GM12878 (cell line): ENCODE results near the gene HOATZ. TPM values are rescaled to one million over a fixed set of nuclear protein-coding genes. Genes with fewer than 3 reads are reported as not detected.

Source experiments
- ATAC-seq: fragments of 200-7000 bp; cut with Tn5 transposase; 3 replicates; pipeline ENCODE4 v1.9.1; 2020; ENCODE audit warnings: mild to moderate bottlenecking, moderate library complexity
- BruUV-seq: library from RNA; stranded (reverse); fragments of 400-500 nt; replicated peaks from 2 replicates; lab custom pipeline; 2021; lab: Mats Ljungman, UMichigan
- CTCF ChIA-PET: fragments of 300-600 bp; sonication (Branson Sonifier 250); formaldehyde crosslinking; extraction: SDS; loops from one replicate; lab custom pipeline; 2021; ENCODE audit warnings: inconsistent platforms; lab: Yijun Ruan, JAX
- POLR2A ChIA-PET: fragments of 350-600 bp; formaldehyde crosslinking; extraction: SDS; loops from one replicate; lab custom pipeline; 2021; ENCODE audit warnings: inconsistent platforms; lab: Charles Lee
- RAD21 ChIA-PET: fragments of 300-600 bp; sonication (Branson Sonifier 250); formaldehyde crosslinking; loops from one replicate; lab custom pipeline; 2023; ENCODE audit warnings: antibody characterized with exemption; ENCODE audit not compliant: unreplicated experiment; lab: Charles Lee
- SMC1A ChIA-PET: fragments of 300-600 bp; sonication (Branson Sonifier 250); formaldehyde crosslinking; loops from one replicate; lab custom pipeline; 2023; ENCODE audit not compliant: unreplicated experiment, uncharacterized antibody; lab: Charles Lee
- DNase-seq: peaks from one replicate; pipeline ENCODE4 v3.0.0-alpha.2; 2011; ENCODE audit warnings: low read depth, low spot score
- FAIRE-seq: peaks from 3 replicates; lab custom pipeline; 2011; peaks lifted over from hg19 to GRCh38; lab: Jason Lieb, UNC
- H2AFZ ChIP-seq: 2 replicates; pipeline ENCODE4 v1.6.0; 2011; ENCODE audit warnings: low read depth, low read length, control low read depth; ENCODE audit not compliant: control insufficient read depth
- H3K27ac ChIP-seq: 2 replicates; pipeline ENCODE4 v1.5.1; 2011; ENCODE audit warnings: control low read depth; ENCODE audit not compliant: control insufficient read depth, insufficient read depth
- H3K27me3 ChIP-seq, 2 experiments: replicated peaks in 1 of 2; 2 replicates each; pipeline versions ENCODE4 v1.6.0 to v1.6.1; 2011; ENCODE audit warnings: low read length in 1 of 2; ENCODE audit not compliant: control insufficient read depth in 2 of 2, insufficient read depth in 2 of 2
- H3K36me3 ChIP-seq, 2 experiments: 2 replicates each; pipeline ENCODE4 v1.5.1; 2011; ENCODE audit warnings: low read length in 1 of 2; ENCODE audit not compliant: control insufficient read depth in 2 of 2, insufficient read depth in 2 of 2
- H3K4me1 ChIP-seq: 2 replicates; pipeline ENCODE4 v1.6.1; 2011; ENCODE audit warnings: mild to moderate bottlenecking, low read length, moderate library complexity, mixed read lengths; ENCODE audit not compliant: control insufficient read depth, insufficient read depth
- H3K4me2 ChIP-seq: 2 replicates; pipeline ENCODE4 v1.6.0; 2011; ENCODE audit warnings: control low read depth; ENCODE audit not compliant: control insufficient read depth, insufficient read depth
- H3K4me3 ChIP-seq: fragments of 200-600 bp; sonication (generic); 2 replicates; pipeline ENCODE4 v1.5.1; 2016
- H3K79me2 ChIP-seq: 2 replicates; pipeline ENCODE4 v1.6.0; 2011; ENCODE audit warnings: low read length; ENCODE audit not compliant: control insufficient read depth, insufficient read depth
- H3K9ac ChIP-seq: 2 replicates; pipeline ENCODE4 v1.8.0; 2011; ENCODE audit warnings: low read length, control low read depth, mixed read lengths; ENCODE audit not compliant: control insufficient read depth, insufficient read depth
- H3K9me3 ChIP-seq: replicated peaks from 3 replicates; pipeline ENCODE4 v1.5.1; 2011; ENCODE audit warnings: mild to moderate bottlenecking, low read length; ENCODE audit not compliant: control insufficient read depth, insufficient read depth
- H4K20me1 ChIP-seq: 2 replicates; pipeline ENCODE4 v1.6.0; 2011; ENCODE audit not compliant: control insufficient read depth, insufficient read depth
- BCL11A ChIP-seq: IDR thresholded peaks from 2 replicates; pipeline ENCODE4 v1.6.1; 2011; ENCODE audit warnings: low read depth, low read length
- CBX5 ChIP-seq: sonication (generic); IDR thresholded peaks from 2 replicates; pipeline ENCODE4 v1.6.1; 2016; ENCODE audit warnings: low read depth, moderate library complexity, mild to moderate bottlenecking, inconsistent platforms
- CREB1 ChIP-seq: IDR thresholded peaks from 2 replicates; pipeline ENCODE4 v1.6.1; 2012; ENCODE audit warnings: low read depth, mild to moderate bottlenecking, inconsistent platforms
- CREM ChIP-seq: IDR thresholded peaks from 2 replicates; pipeline ENCODE4 v1.6.1; 2014; ENCODE audit warnings: antibody characterized with exemption, low read depth
- ELK1 ChIP-seq: IDR thresholded peaks from 2 replicates; pipeline ENCODE4 v1.6.1; 2012; ENCODE audit warnings: low read depth, low read length, improper control_type of control experiment
- FOXK2 ChIP-seq: fragments of 450-650 bp; IDR thresholded peaks from 2 replicates; pipeline ENCODE4 v1.6.1; 2017; ENCODE audit warnings: mild to moderate bottlenecking, moderate library complexity
- IKZF1 ChIP-seq: fragments of 450-650 bp; conservative IDR thresholded peaks from 2 replicates; pipeline ENCODE4 v1.6.1; 2017; ENCODE audit warnings: antibody characterized with exemption, mild to moderate bottlenecking
- IRF5 ChIP-seq: fragments of 450-650 bp; IDR thresholded peaks from 2 replicates; pipeline ENCODE4 v1.6.1; 2017; ENCODE audit warnings: borderline replicate concordance
- NR2C1 ChIP-seq: fragments of 450-650 bp; IDR thresholded peaks from 2 replicates; pipeline ENCODE4 v1.6.1; 2017; ENCODE audit warnings: antibody characterized with exemption, mild to moderate bottlenecking, moderate library complexity
- RB1 ChIP-seq: fragments of 450-650 bp; formaldehyde crosslinking; IDR thresholded peaks from 2 replicates; pipeline ENCODE4 v1.6.1; 2017; ENCODE audit warnings: mild to moderate bottlenecking, borderline replicate concordance
- SKIL ChIP-seq: fragments of 450-650 bp; IDR thresholded peaks from 2 replicates; pipeline ENCODE4 v1.6.1; 2017; ENCODE audit warnings: mild to moderate bottlenecking, low read depth, inconsistent platforms; ENCODE audit not compliant: poor library complexity, severe bottlenecking
- SP1 ChIP-seq: IDR thresholded peaks from one replicate; pipeline ENCODE4 v1.6.1; 2011; ENCODE audit warnings: low read depth, low read length
- STAT1 ChIP-seq: fragments of 450-650 bp; conservative IDR thresholded peaks from 2 replicates; pipeline ENCODE4 v1.6.1; 2014; ENCODE audit warnings: antibody characterized with exemption, mild to moderate bottlenecking
- ZNF207 ChIP-seq: fragments of 450-650 bp; IDR thresholded peaks from 2 replicates; pipeline ENCODE4 v1.6.1; 2014; ENCODE audit warnings: antibody characterized with exemption, mild to moderate bottlenecking, borderline replicate concordance
- WGBS: methylation state at CpG from one replicate; pipeline ENCODE4 v1.1.6; 2016; ENCODE audit warnings: low lambda C conversion rate; ENCODE audit not compliant: insufficient replicate concordance, insufficient coverage; ENCODE audit errors: missing lambda C conversion rate; 5-methylcytosine and 5-hydroxymethylcytosine counted together
- in situ Hi-C: fragments of 300-500 bp; cut with MboI; formaldehyde crosslinking; loops from 9 replicates; pipeline ENCODE4 v1.14.3; 2018; ENCODE audit warnings: mixed read lengths
- intact Hi-C: fragments of 100-400 bp; cut with micrococcal nuclease; formaldehyde crosslinking; loops from one replicate; pipeline ENCODE4 v1.14.2; 2022; ENCODE audit not compliant: unreplicated experiment
- polyA plus RNA-seq, 11 experiments: library from polyadenylated mRNA; depleted of rRNA in 4 of 11; unstranded in 6 of 11; stranded (reverse) in 5 of 11; fragments of >200 nt; fragmentation: Nextera tagmentation in 4 of 11; fragmentation: Illumina TruSeq in 1 of 11; extraction: Ambion mirVana in 4 of 11; extraction: Trizol in 1 of 11; gene quantifications; 1 replicate in 1 of 11; 2 replicates in 10 of 11; pipeline versions ENCODE4 v1.2.1 to v1.2.3, GENCODE V29; 2011 to 2016; ENCODE audit warnings: inconsistent platforms in 2 of 11, missing spikeins in 2 of 11, low read depth in 1 of 11
- total RNA-seq, 4 experiments: library from RNA; depleted of rRNA in 3 of 4; stranded (reverse); fragments of >200 nt in 3 of 4; fragmentation: Illumina TruSeq in 1 of 4; extraction: Trizol in 1 of 4; gene quantifications; 2 replicates each; pipeline versions ENCODE4 v1.2.1 to v1.2.3, GENCODE V29; 2013 to 2021

Gene HOATZ
- total and polyA plus RNA-seq, 10 of the 15 experiments (the other 5 are each of a cell fraction or from before 2014, with no cell fraction given) = 0.28 TPM; not detected in 9

GRCh38 chr11:111575740-111576139, 61.2 kb downstream of the HOATZ start:
- FAIRE-seq (no peak), ATAC-seq (no peak)
- Histone ChIP-seq H4K20me1 (no peaks in the 10 kb centered on the region), H3K36me3 (no peaks in the 10 kb centered on the region), H3K9me3 (no peaks in the 10 kb centered on the region), H3K27ac (no peak overlapping the region)
- BruUV-seq = no TSS peak
- SMC1A ChIA-PET = interaction anchor here (0.6 kb wide), 1 partner anchor 15 kb away, joined by 3 read pairs; no protein-coding TSS in a partner anchor
- POLR2A ChIA-PET = no interaction called here
- in situ Hi-C loops = no loop called here
- TF ChIP-seq FOXK2 (no peak), NR2C1 (no peak), BCL11A (no peak), IRF5 (no peak)
- TF ChIP-seq, all 136 proteins: peak for 0
- H2AFZ ChIP-seq = no peak overlapping the region
- CTCF ChIA-PET = no interaction called here
- H3K4me2 ChIP-seq = no peak overlapping the region
- H3K27me3 ChIP-seq = no peaks in the 10 kb centered on the region
- no peaks in the 10 kb centered on the region for H3K4me1 ChIP-seq
- no peaks in the 10 kb centered on the region for H3K79me2 ChIP-seq
- WGBS = 72% methylated on average over 6 of the region's 6 CpGs
- RAD21 ChIA-PET = no interaction called here
- H3K4me3 ChIP-seq = no peak overlapping the region
- DNase-seq = no peak
- intact Hi-C loops = loop anchor here (5.0 kb wide), 1 partner anchor 123 kb away; no protein-coding TSS in a partner anchor
- H3K9ac ChIP-seq = no peak overlapping the region

- in situ Hi-C loops = no loop called here
- Histone ChIP-seq H3K27ac (no peak overlapping the region), H2AFZ (no peak overlapping the region), H3K4me1 (no peaks in the 10 kb centered on the region), H3K27me3 (no peaks in the 10 kb centered on the region), H3K9ac (no peak overlapping the region), H3K9me3 (no peaks in the 10 kb centered on the region), H3K4me3 (no peak overlapping the region), H3K36me3 (no peaks in the 10 kb centered on the region), H4K20me1 (no peaks in the 10 kb centered on the region), H3K4me2 (no peak overlapping the region), H3K79me2 (no peaks in the 10 kb centered on the region)
- DNase-seq (no peak), ATAC-seq (no peak), FAIRE-seq (no peak)
- 17% methylated on average over 4 of the region's 4 CpGs for WGBS
- POLR2A ChIA-PET = no interaction called here
- SMC1A ChIA-PET = interaction anchor here (1.6 kb wide), 1 partner anchor 12 kb away, joined by 4 read pairs; no protein-coding TSS in a partner anchor
- no TSS peak for BruUV-seq
- CTCF ChIA-PET = interaction anchor here (0.8 kb wide), 1 partner anchor 11 kb away, joined by 3 read pairs; no protein-coding TSS in a partner anchor
- intact Hi-C loops = loop anchor here (5.0 kb wide), 1 partner anchor 126 kb away; no protein-coding TSS in a partner anchor
- RAD21 ChIA-PET = no interaction called here
- no peak for TF ChIP-seq CREB1
- no peak for TF ChIP-seq CBX5
- TF ChIP-seq ZNF207 = no peak
- no peak for TF ChIP-seq SKIL
- no peak for TF ChIP-seq IKZF1
- no peak for TF ChIP-seq ELK1
- TF ChIP-seq STAT1 = no peak
- TF ChIP-seq RB1 = no peak
- no peak for TF ChIP-seq BCL11A
- TF ChIP-seq SP1 = no peak
- no peak for TF ChIP-seq CREM
Measured at GRCh38 chr11:111577821-111578220, 63.2 kb downstream of the HOATZ start.
